ENCODE results near the gene ZNF74.
"Not testable (repeated sequence)": the region's sequence is repeated elsewhere in the genome, so short reads cannot be mapped to it uniquely, and the experiment has no call there.

- TF ChIP-seq CTCF (IDR thresholded peaks at IDR 0.05; ENCODE audit: borderline replicate concordance, extremely low read depth, low read length, poor library complexity, severe bottlenecking); EZH2 (IDR thresholded peaks at IDR 0.05; ENCODE audit: borderline replicate concordance, low read depth, low read length, severe bottlenecking): not testable (repeated sequence)
Measured at GRCh38 chr22:20374130-20374529, 19.8 kb upstream of the ZNF74 start.

Measured in DND-41 (cell line).